Measurements from ENCODE around the gene BEGAIN.

- no peak for TF ChIP-seq POLR2A (IDR thresholded peaks at IDR 0.05; ENCODE audit: low read length)
- TF ChIP-seq CTCF (IDR thresholded peaks at IDR 0.05) = no peak
- TF ChIP-seq JUN (IDR thresholded peaks at IDR 0.05) = no peak
- TF ChIP-seq BHLHE40 (IDR thresholded peaks at IDR 0.05; ENCODE audit: low read depth, low read length) = no peak
- TF ChIP-seq HEYL (CRISPR knock-in tag; IDR thresholded peaks at IDR 0.05) = no peak
- no peak for TF ChIP-seq HDAC2 (IDR thresholded peaks at IDR 0.05)
- no peak for TF ChIP-seq MAZ (IDR thresholded peaks at IDR 0.05; ENCODE audit: borderline replicate concordance, low read depth, low read length)
- no peak for TF ChIP-seq RAD21 (conservative IDR thresholded peaks at IDR 0.05 in 1 of 2, IDR thresholded peaks at IDR 0.05 in 1 of 2)
Observed at GRCh38 chr14:100551056-100551455, 36.2 kb downstream of the BEGAIN start.

Measured in A549 (cell line).